K562 (cell line): ENCODE measurements around the gene MADCAM1. TPM values are rescaled to one million over a fixed set of nuclear protein-coding genes. Genes with fewer than 3 reads are reported as not detected.

Experiments used
- ATAC-seq: fragments of 200-7000 bp; cut with Tn5 transposase; 3 replicates; pipeline ENCODE4 v1.9.1; 2020; ENCODE audit warnings: moderate library complexity
- BruUV-seq: library from RNA; stranded (reverse); fragments of 400-500 nt; replicated peaks from 2 replicates; lab custom pipeline; 2021; lab: Mats Ljungman, UMichigan
- CTCF ChIA-PET: fragments of 300-600 bp; formaldehyde crosslinking; extraction: SDS; loops from one replicate; lab custom pipeline; 2021; ENCODE audit warnings: low intra/inter-chr PET ratio; lab: Yijun Ruan, JAX
- POLR2A ChIA-PET: fragments of 300-600, 350-650 bp; sonication (Branson Sonifier 250); formaldehyde crosslinking; extraction: SDS; loops from one replicate; lab custom pipeline; 2021; ENCODE audit warnings: antibody characterized with exemption, inconsistent platforms; lab: Yijun Ruan, JAX
- DNase-seq, 4 experiments: peaks; one replicate each; pipeline versions ENCODE4 v3.0.0 to v3.0.0-alpha.2; 2011 to 2018; ENCODE audit warnings: low spot score in 3 of 4, mixed read lengths in 3 of 4; ENCODE audit errors: extremely low read depth in 1 of 4
- FAIRE-seq: peaks from 2 replicates; lab custom pipeline; 2011; peaks lifted over from hg19 to GRCh38; lab: Jason Lieb, UNC
- H2AFZ ChIP-seq: 2 replicates; pipeline ENCODE4 v1.6.0; 2011; ENCODE audit warnings: low read depth, low read length, control low read depth, inconsistent platforms
- H3K27ac ChIP-seq: fragments of 200-600 bp; 3 replicates; pipeline ENCODE4 v1.8.0; 2011; ENCODE audit warnings: low read depth, mild to moderate bottlenecking, control low read depth, inconsistent platforms, low read length, moderate library complexity, mixed read lengths; ENCODE audit errors: extremely low read depth
- H3K27me3 ChIP-seq, 2 experiments: fragments of 300-600 bp in 1 of 2; 2 replicates in 1 of 2; 3 replicates in 1 of 2; pipeline versions ENCODE4 v1.6.0 to v1.8.0; 2011; ENCODE audit warnings: inconsistent platforms in 2 of 2, low read length in 2 of 2, mild to moderate bottlenecking in 1 of 2, mixed read lengths in 1 of 2, moderate library complexity in 1 of 2; ENCODE audit not compliant: control insufficient read depth in 2 of 2, insufficient read depth in 2 of 2
- H3K36me3 ChIP-seq: fragments of 300-600 bp; 3 replicates; pipeline ENCODE4 v1.8.0; 2011; ENCODE audit warnings: mild to moderate bottlenecking, low read length, inconsistent platforms; ENCODE audit not compliant: control insufficient read depth, insufficient read depth
- H3K4me1 ChIP-seq, 2 experiments: fragments of 200-600 bp in 1 of 2; replicated peaks in 1 of 2; 2 replicates in 1 of 2; 3 replicates in 1 of 2; pipeline versions ENCODE4 v1.5.1 to v1.8.0; 2011; ENCODE audit warnings: inconsistent platforms in 2 of 2, low read length in 2 of 2, mild to moderate bottlenecking in 1 of 2, mixed read lengths in 1 of 2, moderate library complexity in 1 of 2; ENCODE audit not compliant: control insufficient read depth in 2 of 2, insufficient read depth in 2 of 2
- H3K4me2 ChIP-seq: 2 replicates; pipeline ENCODE4 v1.6.1; 2011; ENCODE audit warnings: low read length, control low read depth, inconsistent platforms, mixed read lengths; ENCODE audit not compliant: insufficient read depth
- H3K4me3 ChIP-seq: fragments of 200-600 bp; sonication (generic), shearing (Covaris generic); 2 replicates; pipeline ENCODE4 v1.5.1; 2016; ENCODE audit warnings: control low read depth, inconsistent platforms
- H3K79me2 ChIP-seq: fragments of 200-600 bp; 3 replicates; pipeline ENCODE4 v1.8.0; 2011; ENCODE audit warnings: low read length, inconsistent platforms; ENCODE audit not compliant: control insufficient read depth, insufficient read depth
- H3K9ac ChIP-seq, 2 experiments: 2 replicates each; pipeline versions ENCODE4 v1.6.0 to v1.6.1; 2011; ENCODE audit warnings: low read depth in 2 of 2, low read length in 2 of 2, control low read depth in 1 of 2, inconsistent platforms in 1 of 2, mild to moderate bottlenecking in 1 of 2, mixed read lengths in 1 of 2; ENCODE audit not compliant: insufficient read depth in 1 of 2
- H3K9me1 ChIP-seq: one replicate; pipeline ENCODE4 v1.6.0; 2011; ENCODE audit warnings: inconsistent platforms, mild to moderate bottlenecking, low read length, moderate library complexity; ENCODE audit not compliant: control insufficient read depth, insufficient read depth
- H3K9me3 ChIP-seq: replicated peaks from 2 replicates; pipeline ENCODE4 v1.5.1; 2011; ENCODE audit warnings: low read depth, low read length, inconsistent platforms; ENCODE audit not compliant: control insufficient read depth, insufficient read depth
- H4K20me1 ChIP-seq: replicated peaks from 2 replicates; pipeline ENCODE4 v1.6.1; 2011; ENCODE audit warnings: low read length, inconsistent platforms, mixed read lengths; ENCODE audit not compliant: control insufficient read depth, insufficient read depth
- ATF7 ChIP-seq: fragments of 450-650 bp; IDR thresholded peaks from 2 replicates; pipeline ENCODE4 v1.7.1; 2014; ENCODE audit warnings: mild to moderate bottlenecking, moderate library complexity
- CBFA2T2 ChIP-seq: fragments of 450-650 bp; conservative IDR thresholded peaks from 2 replicates; pipeline ENCODE4 v1.6.1; 2017; ENCODE audit warnings: mild to moderate bottlenecking
- CBX1 ChIP-seq: sonication (generic); IDR thresholded peaks from 2 replicates; pipeline ENCODE4 v1.6.1; 2016; ENCODE audit warnings: antibody characterized with exemption, low read depth, mild to moderate bottlenecking
- CBX5 ChIP-seq: IDR thresholded peaks from 2 replicates; pipeline ENCODE4 v1.6.1; 2014; ENCODE audit warnings: low read depth, borderline replicate concordance
- DMBX1 ChIP-seq: fragments of 250-450 bp; sonication (Bioruptor Pico); IDR thresholded peaks from 2 replicates; pipeline ENCODE4 v1.8.0; 2022; ENCODE audit warnings: inconsistent platforms, mild to moderate bottlenecking, moderate library complexity, borderline replicate concordance
- ELF2 ChIP-seq: fragments of 250-450 bp; sonication (Bioruptor Pico); IDR thresholded peaks from 2 replicates; pipeline ENCODE4 v1.5.0; 2021; ENCODE audit warnings: mild to moderate bottlenecking
- GTF2A2 ChIP-seq: IDR thresholded peaks from 2 replicates; pipeline ENCODE4 v1.6.1; 2016; ENCODE audit warnings: mild to moderate bottlenecking, missing genetic modification characterization, missing compliant biosample characterization
- HNRNPK ChIP-seq: fragments of 200-400 bp; formaldehyde crosslinking; IDR thresholded peaks from one replicate; pipeline ENCODE4 v1.6.1; 2018; ENCODE audit warnings: mild to moderate bottlenecking, low read depth, low read length; ENCODE audit not compliant: poor library complexity, severe bottlenecking
- ILK ChIP-seq: fragments of 450-650 bp; IDR thresholded peaks from 2 replicates; pipeline ENCODE4 v1.6.1; 2016; ENCODE audit warnings: missing genetic modification characterization, low read depth, mild to moderate bottlenecking, missing compliant biosample characterization, moderate library complexity, borderline replicate concordance
- MEIS2 ChIP-seq: fragments of 450-650 bp; IDR thresholded peaks from 2 replicates; pipeline ENCODE4 v1.6.1; 2014; ENCODE audit warnings: mild to moderate bottlenecking; ENCODE audit not compliant: partially characterized antibody
- NCOA2 ChIP-seq, 2 experiments: fragments of 450-650 bp; IDR thresholded peaks; 2 replicates each; pipeline ENCODE4 v1.6.1; 2018; ENCODE audit warnings: mild to moderate bottlenecking in 2 of 2, moderate library complexity in 1 of 2; ENCODE audit not compliant: partially characterized antibody in 2 of 2
- PCBP1 ChIP-seq: fragments of 200-400 bp; formaldehyde crosslinking; IDR thresholded peaks from 2 replicates; pipeline ENCODE4 v1.6.1; 2018; ENCODE audit warnings: mild to moderate bottlenecking, low read depth, low read length; ENCODE audit not compliant: poor library complexity, severe bottlenecking
- SMC3 ChIP-seq: conservative IDR thresholded peaks from 2 replicates; pipeline ENCODE4 v1.6.1; 2011; ENCODE audit warnings: low read depth, low read length, improper control_type of control experiment; ENCODE audit not compliant: insufficient read depth
- U2AF1 ChIP-seq: fragments of 200-400 bp; formaldehyde crosslinking; optimal IDR thresholded peaks from 2 replicates; pipeline ENCODE3; 2017; ENCODE audit warnings: mild to moderate bottlenecking, low read depth, low read length, moderate library complexity
- WHSC1 ChIP-seq: IDR thresholded peaks from one replicate; pipeline ENCODE4 v1.6.1; 2012; ENCODE audit warnings: low read length, control low read depth, inconsistent platforms
- ZNF184 ChIP-seq: sonication (generic); formaldehyde crosslinking; IDR thresholded peaks from 2 replicates; pipeline ENCODE4 v1.5.0; 2020; ENCODE audit warnings: missing genetic modification reagents
- ZNF668 ChIP-seq: fragments of 250-450 bp; sonication (Bioruptor Pico); IDR thresholded peaks from 2 replicates; pipeline ENCODE4 v1.8.0; 2022; ENCODE audit warnings: mild to moderate bottlenecking, inconsistent platforms
- ZNF76 ChIP-seq: fragments of 250-450 bp; sonication (Bioruptor Pico); IDR thresholded peaks from 2 replicates; pipeline ENCODE4 v1.4.0; 2020; ENCODE audit warnings: mild to moderate bottlenecking, moderate library complexity, borderline replicate concordance
- WGBS: fragments of 100-300 bp; shearing (Covaris generic); methylation state at CpG from one replicate; pipeline ENCODE4 v1.1.6; 2016; ENCODE audit warnings: low coverage, mixed read lengths; ENCODE audit not compliant: insufficient coverage; ENCODE audit errors: missing lambda C conversion rate; 5-methylcytosine and 5-hydroxymethylcytosine counted together
- in situ Hi-C: fragments of 300-500 bp; cut with MboI; formaldehyde crosslinking; loops from 4 replicates; pipeline ENCODE4 v1.15.0; 2018; ENCODE audit warnings: inconsistent platforms, mixed read lengths
- intact Hi-C: fragments of 100-400 bp; cut with micrococcal nuclease; formaldehyde crosslinking; loops from 2 replicates; pipeline ENCODE4 v1.14.2; 2022
- polyA plus RNA-seq, 8 experiments: library from polyadenylated mRNA; depleted of rRNA in 4 of 8; stranded (reverse) in 5 of 8; unstranded in 3 of 8; fragments of >200 nt; fragmentation: Nextera tagmentation in 2 of 8; fragmentation: Illumina TruSeq in 1 of 8; extraction: Ambion mirVana in 2 of 8; extraction: Trizol in 1 of 8; gene quantifications; 2 replicates each; pipeline versions ENCODE4 v1.2.1 to v1.2.3, GENCODE V29; 2011 to 2014; ENCODE audit warnings: inconsistent platforms in 1 of 8, missing spikeins in 1 of 8
- total RNA-seq, 7 experiments: library from RNA; depleted of rRNA in 6 of 7; stranded (reverse); fragments of >200 nt in 6 of 7; fragmentation: Illumina TruSeq in 2 of 7; extraction: Trizol in 2 of 7; gene quantifications; 2 replicates each; pipeline versions ENCODE4 v1.2.1 to v1.2.3, GENCODE V29; 2011 to 2021; ENCODE audit warnings: low replicate concordance in 1 of 7
- TF ChIP-seq, protein P1 (sequence below): sonication (generic); formaldehyde crosslinking; IDR thresholded peaks from 2 replicates; pipeline ENCODE4 v1.5.0; 2020; ENCODE audit warnings: missing genetic modification reagents
- TF ChIP-seq, protein P2 (sequence below): fragments of 450-650 bp; IDR thresholded peaks from 2 replicates; pipeline ENCODE4 v1.6.1; 2018; ENCODE audit warnings: mild to moderate bottlenecking, low read depth; ENCODE audit not compliant: partially characterized antibody

MADCAM1 gene
- total and polyA plus RNA-seq, 9 of the 15 experiments (the other 6 are each of a cell fraction or from before 2014, with no cell fraction given): 0.09 to 0.36 (median 0.09) TPM; not detected in 6

DNA sequence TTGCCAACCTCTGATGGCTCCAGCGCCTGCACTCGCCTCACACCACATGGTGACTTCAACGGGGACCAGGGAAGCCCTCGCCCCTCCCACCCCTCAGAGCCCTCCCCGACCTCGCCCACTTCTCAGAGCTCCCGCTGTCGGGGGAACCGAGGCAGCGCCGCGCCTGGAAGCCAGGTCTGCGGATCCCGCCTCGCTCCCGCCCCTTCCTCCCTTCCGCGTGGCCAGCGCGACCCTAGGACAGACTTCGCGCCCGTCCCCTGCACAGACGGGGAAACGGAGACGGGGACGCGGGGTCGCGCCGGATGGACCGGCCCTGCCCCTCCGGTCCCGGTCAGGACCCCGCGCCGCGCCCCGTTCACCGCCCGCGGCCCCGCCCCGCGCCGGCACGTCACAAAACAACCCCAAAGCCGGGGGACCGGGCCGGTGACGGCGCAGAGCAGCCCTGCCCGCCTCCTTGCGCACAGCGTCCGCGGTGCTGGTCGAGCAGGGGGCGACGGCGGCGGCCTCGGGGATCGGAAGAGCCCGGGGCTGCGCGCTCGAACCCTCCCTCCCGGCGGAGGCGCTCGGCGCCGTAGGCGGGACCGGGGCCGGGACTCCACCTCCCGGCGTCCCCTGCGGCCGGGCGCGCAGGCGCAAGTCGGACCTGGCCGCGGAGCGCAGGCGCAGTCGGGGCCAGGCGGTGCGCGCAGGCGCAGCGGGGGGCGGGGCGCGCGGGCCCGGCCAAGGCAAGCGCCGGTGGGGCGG is 34.9 kb downstream of the MADCAM1 start:
- CTCF ChIA-PET: no interaction called here
- DNase-seq (peak; percentile 92 to 98 (median 95)), FAIRE-seq (peak; percentile 15), ATAC-seq (peak; percentile 85)
- intact Hi-C loops (loop anchor here (10.0 kb wide), 1 partner anchor 54 kb away; the partner anchor contains the start of gene HCN2), in situ Hi-C loops (no loop called here)
- peaks cover 6% of the 10 kb centered on the region for H3K9me1 ChIP-seq
- H3K27me3 ChIP-seq: no peaks in the 10 kb centered on the region
- no TSS peak for BruUV-seq
- H3K9ac ChIP-seq: peak overlapping the region; percentile 77 to 95; a peak in 3 of 4 replicates
- peaks cover 4% of the 10 kb centered on the region for H3K9me3 ChIP-seq
- POLR2A ChIA-PET: interaction anchor here (0.6 to 2.8 kb wide), 11 partner anchors 10 to 1784 kb away, joined by 3 to 12 read pairs (median 6); partner anchors contain the start of gene BSG
- WGBS: 2% methylated on average over 40 of the region's 103 CpGs
- peaks cover 44% of the 10 kb centered on the region for H3K79me2 ChIP-seq
- H3K4me1 ChIP-seq: peaks cover 9 to 79% of the 10 kb centered on the region in 2 experiments; a peak in 4 of 5 replicates
- peak overlapping the region; percentile 86 for H3K4me2 ChIP-seq
- peak overlapping the region; percentile 97 for H3K4me3 ChIP-seq
- H3K36me3 ChIP-seq: peaks cover 28% of the 10 kb centered on the region; the same call in 1 of the 3 replicates
- H4K20me1 ChIP-seq: peaks cover 16% of the 10 kb centered on the region
- peak overlapping the region; percentile 90 for H3K27ac ChIP-seq
- H2AFZ ChIP-seq: peak overlapping the region; percentile 97
- TF ChIP-seq, protein P1, sequence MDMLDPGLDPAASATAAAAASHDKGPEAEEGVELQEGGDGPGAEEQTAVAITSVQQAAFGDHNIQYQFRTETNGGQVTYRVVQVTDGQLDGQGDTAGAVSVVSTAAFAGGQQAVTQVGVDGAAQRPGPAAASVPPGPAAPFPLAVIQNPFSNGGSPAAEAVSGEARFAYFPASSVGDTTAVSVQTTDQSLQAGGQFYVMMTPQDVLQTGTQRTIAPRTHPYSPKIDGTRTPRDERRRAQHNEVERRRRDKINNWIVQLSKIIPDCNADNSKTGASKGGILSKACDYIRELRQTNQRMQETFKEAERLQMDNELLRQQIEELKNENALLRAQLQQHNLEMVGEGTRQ (CRISPR knock-in tag): no peak
- 0 out of 2 replicates have a peak, but pooled peaks have one; percentile 31 for TF ChIP-seq ELF2 (CRISPR knock-in tag)
- no peak for TF ChIP-seq SMC3
- no peak for TF ChIP-seq WHSC1
- peak; percentile 62 for TF ChIP-seq ATF7
- TF ChIP-seq ZNF668: no peak
- peak; percentile 93 for TF ChIP-seq MEIS2
- TF ChIP-seq ZNF184 (CRISPR knock-in tag): no peak
- no peak for TF ChIP-seq ZNF76 (CRISPR knock-in tag)
- no peak for TF ChIP-seq CBX1
- no peak for TF ChIP-seq U2AF1
- no peak for TF ChIP-seq NCOA2 (IDR thresholded peaks at IDR 0.05; ENCODE audit: partially characterized antibody in 2 of 2)
- TF ChIP-seq CBFA2T2: no peak
- TF ChIP-seq CBX5: no peak
- TF ChIP-seq GTF2A2 (tag): no peak
- no peak for TF ChIP-seq HNRNPK
- no peak for TF ChIP-seq DMBX1 (CRISPR knock-in tag)
- TF ChIP-seq ILK: no peak
- TF ChIP-seq, protein P2, sequence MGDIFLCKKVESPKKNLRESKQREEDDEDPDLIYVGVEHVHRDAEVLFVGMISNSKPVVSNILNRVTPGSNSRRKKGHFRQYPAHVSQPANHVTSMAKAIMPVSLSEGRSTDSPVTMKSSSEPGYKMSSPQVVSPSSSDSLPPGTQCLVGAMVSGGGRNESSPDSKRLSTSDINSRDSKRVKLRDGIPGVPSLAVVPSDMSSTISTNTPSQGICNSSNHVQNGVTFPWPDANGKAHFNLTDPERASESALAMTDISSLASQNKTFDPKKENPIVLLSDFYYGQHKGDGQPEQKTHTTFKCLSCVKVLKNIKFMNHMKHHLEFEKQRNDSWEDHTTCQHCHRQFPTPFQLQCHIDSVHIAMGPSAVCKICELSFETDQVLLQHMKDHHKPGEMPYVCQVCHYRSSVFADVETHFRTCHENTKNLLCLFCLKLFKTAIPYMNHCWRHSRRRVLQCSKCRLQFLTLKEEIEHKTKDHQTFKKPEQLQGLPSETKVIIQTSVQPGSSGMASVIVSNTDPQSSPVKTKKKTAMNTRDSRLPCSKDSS: no peak
- peak; percentile 34 for TF ChIP-seq PCBP1
